ENCODE data around the gene MYORG. TPM values are rescaled to one million over a fixed set of nuclear protein-coding genes. Genes with fewer than 3 reads are reported as not detected.

Gene MYORG
- total RNA-seq, 1 experiment from 2014 or later, result 3.0 TPM

GRCh38 chr9:34374905-34375552 is 1.7 kb downstream of the MYORG start:
- Histone ChIP-seq H3K27me3 (ENCODE audit: insufficient read depth, low read depth) (no peaks in the 10 kb centered on the region), H4K20me1 (ENCODE audit: insufficient read depth) (no peaks in the 10 kb centered on the region), H3K79me2 (ENCODE audit: low read depth) (no peaks in the 10 kb centered on the region), H3K27ac (no peak overlapping the region), H3K9me3 (ENCODE audit: insufficient read depth, low read depth) (no peaks in the 10 kb centered on the region), H3F3A (ENCODE audit: insufficient read depth, low read depth) (no peaks in the 10 kb centered on the region), H2AFZ (no peak overlapping the region), H3K4me2 (peak overlapping the region; percentile 94; the same call in 1 of the 2 replicates), H3K9me2 (ENCODE audit: insufficient read depth) (no peaks in the 10 kb centered on the region), H3K4me1 (replicated peaks; ENCODE audit: insufficient read depth) (peaks cover 7% of the 10 kb centered on the region; the same call in 1 of the 2 replicates), H3K36me3 (ENCODE audit: low read depth) (no peaks in the 10 kb centered on the region), H3K4me3 (no peak overlapping the region)
- TF ChIP-seq EZH2 (IDR thresholded peaks at IDR 0.05; ENCODE audit: low read depth) (no peak), CTCF (conservative IDR thresholded peaks at IDR 0.05) (no peak)
- intact Hi-C loops (cut with micrococcal nuclease; ENCODE audit: unreplicated experiment), result loop anchor here (5.0 to 10.0 kb wide), 3 partner anchors 123 to 450 kb away; no protein-coding TSS in a partner anchor
- BruUV-seq (replicated peaks), result no TSS peak
- ChIA-PET CTCF (interaction anchor here (0.6 to 1.3 kb wide), 3 partner anchors 169 to 237 kb away, joined by 3 to 6 read pairs (median 3); partner anchors contain the start of gene RPP25L), POLR2A (ENCODE audit: unreplicated experiment) (no interaction called here)
- peak; percentile 16 to 38 for DNase-seq

- Histone ChIP-seq H3K4me2 (no peak overlapping the region), H4K20me1 (ENCODE audit: insufficient read depth) (no peaks in the 10 kb centered on the region), H3F3A (ENCODE audit: insufficient read depth, low read depth) (no peaks in the 10 kb centered on the region), H3K4me1 (replicated peaks; ENCODE audit: insufficient read depth) (peaks cover 7% of the 10 kb centered on the region; the same call in 1 of the 2 replicates), H3K4me3 (no peak overlapping the region), H3K36me3 (ENCODE audit: low read depth) (no peaks in the 10 kb centered on the region), H3K9me2 (ENCODE audit: insufficient read depth) (no peaks in the 10 kb centered on the region), H3K27ac (no peak overlapping the region), H3K27me3 (ENCODE audit: insufficient read depth, low read depth) (no peaks in the 10 kb centered on the region), H3K9me3 (ENCODE audit: insufficient read depth, low read depth) (no peaks in the 10 kb centered on the region), H2AFZ (no peak overlapping the region), H3K79me2 (ENCODE audit: low read depth) (no peaks in the 10 kb centered on the region)
- no TSS peak for BruUV-seq (replicated peaks)
- intact Hi-C loops (cut with micrococcal nuclease; ENCODE audit: unreplicated experiment), result loop anchor here (10.0 kb wide), 1 partner anchor 450 kb away; no protein-coding TSS in a partner anchor
- ChIA-PET CTCF (interaction anchor here (0.6 to 1.3 kb wide), 2 partner anchors 217 to 238 kb away, joined by 3 read pairs; partner anchors contain the start of gene RPP25L), POLR2A (ENCODE audit: unreplicated experiment) (no interaction called here)
- TF ChIP-seq EZH2 (IDR thresholded peaks at IDR 0.05; ENCODE audit: low read depth) (no peak), CTCF (conservative IDR thresholded peaks at IDR 0.05) (no peak)
- no peak for DNase-seq
Measured at GRCh38 chr9:34374339-34374738, 2.4 kb downstream of the MYORG start.

GRCh38 chr9:34373749-34374148 is 2.9 kb downstream of the MYORG start:
- POLR2A ChIA-PET (ENCODE audit: unreplicated experiment), result no interaction called here
- no TSS peak for BruUV-seq (replicated peaks)
- H3K4me3 ChIP-seq, result no peak overlapping the region

More at GRCh38 chr9:34373749-34374148, 2.9 kb downstream of the MYORG start:
- Histone ChIP-seq H3K36me3 (ENCODE audit: low read depth) (no peaks in the 10 kb centered on the region), H3K27ac (no peak overlapping the region), H3K4me2 (no peak overlapping the region), H2AFZ (no peak overlapping the region), H3K79me2 (ENCODE audit: low read depth) (no peaks in the 10 kb centered on the region), H3K9me2 (ENCODE audit: insufficient read depth) (no peaks in the 10 kb centered on the region), H4K20me1 (ENCODE audit: insufficient read depth) (no peaks in the 10 kb centered on the region), H3K27me3 (ENCODE audit: insufficient read depth, low read depth) (no peaks in the 10 kb centered on the region), H3K9me3 (ENCODE audit: insufficient read depth, low read depth) (no peaks in the 10 kb centered on the region), H3K4me1 (replicated peaks; ENCODE audit: insufficient read depth) (peaks cover 7% of the 10 kb centered on the region; the same call in 1 of the 2 replicates), H3F3A (ENCODE audit: insufficient read depth, low read depth) (no peaks in the 10 kb centered on the region)
- intact Hi-C loops (cut with micrococcal nuclease; ENCODE audit: unreplicated experiment), result loop anchor here (10.0 kb wide), 1 partner anchor 449 kb away; no protein-coding TSS in a partner anchor
- CTCF ChIA-PET, result no interaction called here
- TF ChIP-seq EZH2 (IDR thresholded peaks at IDR 0.05; ENCODE audit: low read depth) (no peak), CTCF (conservative IDR thresholded peaks at IDR 0.05) (no peak)
- DNase-seq, result no peak

All from PC-9 (cell line).